Body of pancreas (tissue), 4 donors: Measurements from ENCODE around the gene MTTP. TPM values are rescaled to one million over a fixed set of nuclear protein-coding genes. Genes with fewer than 3 reads are reported as not detected.

Source experiments
- ATAC-seq: fragments of 150-250 bp; one replicate; pipeline ENCODE4 v1.9.1; 2016
- DNase-seq, 4 donors: peaks; one replicate each; pipeline ENCODE4 v3.0.0-alpha.2; 2019
- H3K27ac ChIP-seq, 4 donors: fragments of 200-600 bp; sonication (generic); 1 replicate in 3 of 4; 2 replicates in 1 of 4; pipeline versions ENCODE4 v1.5.1 to v1.6.1; 2016 to 2019; ENCODE audit warnings: mild to moderate bottlenecking in 1 of 4, mixed read lengths in 1 of 4, moderate library complexity in 1 of 4
- H3K27me3 ChIP-seq, 2 donors: fragments of 200-600 bp; sonication (generic); one replicate each; pipeline ENCODE4 v1.6.0; 2016; ENCODE audit warnings: mild to moderate bottlenecking in 1 of 2
- H3K36me3 ChIP-seq, 2 donors: fragments of 200-600 bp; sonication (generic); replicated peaks in 1 of 2; 2 replicates each; pipeline ENCODE4 v1.5.1; 2016; ENCODE audit warnings: low read depth in 2 of 2; ENCODE audit not compliant: insufficient read depth in 1 of 2
- H3K4me1 ChIP-seq: fragments of 200-600 bp; sonication (generic); one replicate; pipeline ENCODE4 v1.6.0; 2016
- H3K4me3 ChIP-seq, 2 donors: fragments of 200-600 bp; sonication (generic); 1 replicate in 1 of 2; 2 replicates in 1 of 2; pipeline ENCODE4 v1.5.1; 2016 to 2019
- H3K9me3 ChIP-seq, 3 donors: fragments of 200-600 bp; sonication (generic); 1 replicate in 2 of 3; 2 replicates in 1 of 3; pipeline ENCODE4 v1.5.1; 2016
- POLR2A ChIP-seq, 3 donors: fragments of 450-650 bp; IDR thresholded peaks; one replicate each; pipeline ENCODE4 v1.6.1; 2016; ENCODE audit warnings: antibody characterized with exemption in 3 of 3, mild to moderate bottlenecking in 2 of 3
- WGBS, 2 donors: methylation state at CpG; one replicate each; pipeline ENCODE4 v1.1.5; 2017; 5-methylcytosine and 5-hydroxymethylcytosine counted together
- intact Hi-C: fragments of 100-400 bp; cut with DNase I; formaldehyde crosslinking; loops from one replicate; pipeline ENCODE4 v1.15.1; 2023
- total RNA-seq, 2 donors: library from RNA; depleted of rRNA; stranded (reverse); fragments of >200 nt; gene quantifications; one replicate each; pipeline ENCODE4 v1.1.0, GENCODE V29; 2016
- TF ChIP-seq, protein P1 (sequence below), 7 experiments: fragments of 450-650 bp in 4 of 7; fragments of 200-600 bp in 3 of 7; sonication (generic) in 3 of 7; IDR thresholded peaks; one replicate each; pipeline ENCODE4 v1.5.1; 2016 to 2019; ENCODE audit warnings: antibody characterized with exemption in 7 of 7

Gene MTTP
- total RNA-seq, 2 donors from 2014 or later: not detected

DNA sequence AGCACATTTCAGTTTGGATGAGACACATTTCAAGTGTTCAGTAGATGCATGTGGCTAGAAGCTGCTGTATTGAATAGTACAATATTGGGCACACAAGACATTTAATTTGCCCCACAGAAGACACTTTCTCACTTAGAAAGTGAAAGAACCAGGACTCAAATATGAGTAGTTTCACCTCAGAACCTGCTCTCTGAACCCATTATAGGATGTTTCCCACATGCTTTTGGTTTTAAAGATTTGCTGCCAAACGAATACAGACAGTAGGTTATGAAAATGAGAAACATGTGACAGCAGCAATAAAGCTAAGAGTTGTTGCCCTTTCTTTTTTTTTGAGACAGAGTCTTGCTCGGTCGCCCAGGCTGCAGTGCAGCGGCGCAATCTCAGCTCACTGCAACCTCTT lies 50.7 kb downstream of the MTTP start:
- Histone ChIP-seq H3K4me3 (no peak overlapping the region), H3K27ac (no peak overlapping the region), H3K27me3 (no peaks in the 10 kb centered on the region), H3K4me1 (no peaks in the 10 kb centered on the region), H3K36me3 (no peaks in the 10 kb centered on the region), H3K9me3 (no peaks in the 10 kb centered on the region)
- 87 to 89% methylated on average over 5 of the region's 5 CpGs for WGBS, 2 donors
- TF ChIP-seq, protein P1, sequence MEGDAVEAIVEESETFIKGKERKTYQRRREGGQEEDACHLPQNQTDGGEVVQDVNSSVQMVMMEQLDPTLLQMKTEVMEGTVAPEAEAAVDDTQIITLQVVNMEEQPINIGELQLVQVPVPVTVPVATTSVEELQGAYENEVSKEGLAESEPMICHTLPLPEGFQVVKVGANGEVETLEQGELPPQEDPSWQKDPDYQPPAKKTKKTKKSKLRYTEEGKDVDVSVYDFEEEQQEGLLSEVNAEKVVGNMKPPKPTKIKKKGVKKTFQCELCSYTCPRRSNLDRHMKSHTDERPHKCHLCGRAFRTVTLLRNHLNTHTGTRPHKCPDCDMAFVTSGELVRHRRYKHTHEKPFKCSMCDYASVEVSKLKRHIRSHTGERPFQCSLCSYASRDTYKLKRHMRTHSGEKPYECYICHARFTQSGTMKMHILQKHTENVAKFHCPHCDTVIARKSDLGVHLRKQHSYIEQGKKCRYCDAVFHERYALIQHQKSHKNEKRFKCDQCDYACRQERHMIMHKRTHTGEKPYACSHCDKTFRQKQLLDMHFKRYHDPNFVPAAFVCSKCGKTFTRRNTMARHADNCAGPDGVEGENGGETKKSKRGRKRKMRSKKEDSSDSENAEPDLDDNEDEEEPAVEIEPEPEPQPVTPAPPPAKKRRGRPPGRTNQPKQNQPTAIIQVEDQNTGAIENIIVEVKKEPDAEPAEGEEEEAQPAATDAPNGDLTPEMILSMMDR (IDR thresholded peaks at IDR 0.05): no peak
- no peak for TF ChIP-seq POLR2A (IDR thresholded peaks at IDR 0.05)
- ATAC-seq: no peak
- intact Hi-C loops: no loop called here
- DNase-seq: no peak

GRCh38 chr4:99628040-99628439 lies 53.4 kb downstream of the MTTP start:
- ATAC-seq: no peak
- Histone ChIP-seq H3K27ac (no peak overlapping the region), H3K27me3 (no peaks in the 10 kb centered on the region), H3K36me3 (no peaks in the 10 kb centered on the region), H3K4me3 (no peak overlapping the region), H3K4me1 (peaks cover 11% of the 10 kb centered on the region), H3K9me3 (no peaks in the 10 kb centered on the region)
- no peak for DNase-seq
- intact Hi-C loops: no loop called here
- TF ChIP-seq POLR2A (IDR thresholded peaks at IDR 0.05): no peak
- TF ChIP-seq, protein P1 (IDR thresholded peaks at IDR 0.05): no peak
- 79 to 93% methylated on average over 1 of the region's 1 CpG for WGBS, 2 donors

DNA sequence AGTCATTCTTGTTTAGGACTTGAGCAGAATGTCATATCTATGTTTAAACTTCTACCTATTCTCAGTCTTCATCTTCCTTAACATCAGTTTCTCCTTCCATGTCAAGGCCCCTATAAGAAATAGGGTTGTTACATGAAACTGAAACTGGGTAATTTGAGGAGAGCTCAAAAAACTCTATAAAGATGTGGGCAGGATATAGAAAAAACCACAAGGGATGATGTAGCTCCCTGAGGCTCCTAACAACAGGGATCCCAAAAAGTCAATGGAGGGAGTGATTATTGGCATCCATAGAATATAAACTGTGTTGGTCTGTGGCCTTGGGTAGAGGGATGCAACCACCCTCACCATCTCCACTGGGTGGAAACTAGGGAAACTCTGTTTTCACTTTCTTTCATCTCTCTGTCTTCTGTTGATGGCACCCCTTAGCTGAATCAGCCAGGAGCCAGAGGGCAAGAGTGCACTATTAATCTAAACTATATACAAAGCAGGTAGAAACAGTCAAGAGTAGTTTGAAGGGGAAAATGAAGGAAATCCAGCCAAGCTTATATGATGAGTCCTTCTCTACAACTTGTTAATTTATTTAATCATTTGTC lies 55.4 kb downstream of the MTTP start:
- no peaks in the 10 kb centered on the region for H3K36me3 ChIP-seq
- H3K27me3 ChIP-seq: no peaks in the 10 kb centered on the region
- no peak overlapping the region for H3K4me3 ChIP-seq
- DNase-seq (no peak), ATAC-seq (no peak)
- H3K9me3 ChIP-seq: no peaks in the 10 kb centered on the region
- no peak overlapping the region for H3K27ac ChIP-seq
- peaks cover 11% of the 10 kb centered on the region for H3K4me1 ChIP-seq
- no peak for TF ChIP-seq POLR2A (IDR thresholded peaks at IDR 0.05)
- TF ChIP-seq, protein P1 (IDR thresholded peaks at IDR 0.05): no peak
- intact Hi-C loops: no loop called here

GRCh38 chr4:99630857-99631360 lies 56.3 kb downstream of the MTTP start:
- ATAC-seq (no peak), DNase-seq (no peak)
- Histone ChIP-seq H3K27me3 (no peaks in the 10 kb centered on the region), H3K36me3 (no peaks in the 10 kb centered on the region), H3K27ac (no peak overlapping the region), H3K4me1 (peaks cover 11% of the 10 kb centered on the region), H3K9me3 (no peaks in the 10 kb centered on the region), H3K4me3 (no peak overlapping the region)
- TF ChIP-seq POLR2A (IDR thresholded peaks at IDR 0.05): no peak
- TF ChIP-seq, protein P1 (IDR thresholded peaks at IDR 0.05): no peak
- intact Hi-C loops: no loop called here
- WGBS, 2 donors: 36 to 49% methylated on average over 1 of the region's 1 CpG

DNA sequence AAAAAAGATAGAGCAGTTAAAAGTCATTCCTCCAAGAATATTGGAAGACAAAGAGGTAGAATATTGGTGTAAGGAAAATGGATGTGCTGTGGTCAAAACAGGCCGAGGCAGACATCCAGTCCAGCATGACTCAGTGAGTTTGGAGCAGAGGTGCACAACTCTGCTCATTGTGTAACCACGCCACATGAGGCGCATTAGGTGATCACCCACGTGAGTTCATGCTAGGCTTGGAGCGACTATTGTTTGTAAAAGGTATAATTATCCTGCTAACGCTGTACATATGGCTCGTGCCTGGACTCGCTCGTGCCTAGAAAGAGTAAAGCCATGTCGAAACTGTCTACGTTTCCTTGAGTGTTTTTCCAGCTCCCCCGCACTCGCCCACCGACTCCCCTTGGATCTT lies 59.1 kb downstream of the MTTP start:
- no peaks in the 10 kb centered on the region for H3K9me3 ChIP-seq
- H3K36me3 ChIP-seq: no peaks in the 10 kb centered on the region
- H3K4me3 ChIP-seq: no peak overlapping the region
- no peak overlapping the region for H3K27ac ChIP-seq
- no peak for TF ChIP-seq POLR2A (IDR thresholded peaks at IDR 0.05)
- TF ChIP-seq, protein P1 (IDR thresholded peaks at IDR 0.05): no peak
- no peaks in the 10 kb centered on the region for H3K27me3 ChIP-seq
- intact Hi-C loops: no loop called here
- no peak for DNase-seq
- ATAC-seq: no peak
- peaks cover 11% of the 10 kb centered on the region for H3K4me1 ChIP-seq
- 86 to 90% methylated on average over 14 of the region's 14 CpGs for WGBS, 2 donors
